Endothelial cell of umbilical vein (primary cell): ENCODE data around the gene MED27. TPM values are rescaled to one million over a fixed set of nuclear protein-coding genes. Genes with fewer than 3 reads are reported as not detected.

ENCODE experiments used
- BruUV-seq: library from RNA; stranded (reverse); fragments of 400-500 nt; replicated peaks from 2 replicates; lab custom pipeline; 2021; lab: Mats Ljungman, UMichigan
- CTCF ChIA-PET: fragments of 300-600, 350-600 bp; sonication (Branson Sonifier 250); formaldehyde crosslinking; loops from one replicate; lab custom pipeline; 2021; ENCODE audit warnings: antibody characterized with exemption, inconsistent platforms; lab: Charles Lee
- POLR2A ChIA-PET: fragments of 300-600, 350-600 bp; sonication (Branson Sonifier 250); formaldehyde crosslinking; loops from one replicate; lab custom pipeline; 2021; ENCODE audit warnings: antibody characterized with exemption, inconsistent platforms; lab: Charles Lee
- DNase-seq: peaks from one replicate; pipeline ENCODE4 v3.0.0-alpha.2; 2011; ENCODE audit warnings: low read depth, low spot score
- FAIRE-seq: peaks from 2 replicates; lab custom pipeline; 2011; peaks lifted over from hg19 to GRCh38; lab: Jason Lieb, UNC
- H2AFZ ChIP-seq: 2 replicates; pipeline ENCODE4 v1.6.0; 2012; ENCODE audit warnings: low read depth, low read length, control low read depth, inconsistent platforms
- H3K27ac ChIP-seq: 2 replicates; pipeline ENCODE4 v1.5.1; 2011; ENCODE audit warnings: low read depth, mild to moderate bottlenecking, control low read depth, low read length, moderate library complexity; ENCODE audit not compliant: insufficient read depth
- H3K27me3 ChIP-seq, 2 experiments: 2 replicates each; pipeline versions ENCODE4 v1.6.0 to v1.6.1; 2011; ENCODE audit warnings: low read length in 2 of 2, mixed read lengths in 1 of 2; ENCODE audit not compliant: control insufficient read depth in 2 of 2, insufficient read depth in 2 of 2
- H3K36me3 ChIP-seq, 2 experiments: 2 replicates in 1 of 2; 3 replicates in 1 of 2; pipeline ENCODE4 v1.5.1; 2011; ENCODE audit warnings: low read length in 2 of 2, mild to moderate bottlenecking in 1 of 2, moderate library complexity in 1 of 2; ENCODE audit not compliant: control insufficient read depth in 2 of 2, insufficient read depth in 2 of 2; ENCODE audit errors: extremely low read depth in 1 of 2
- H3K4me1 ChIP-seq: 3 replicates; pipeline ENCODE4 v1.5.1; 2011; ENCODE audit warnings: mild to moderate bottlenecking, low read length; ENCODE audit not compliant: control insufficient read depth, insufficient read depth; ENCODE audit errors: extremely low read depth
- H3K4me2 ChIP-seq: 2 replicates; pipeline ENCODE4 v1.6.1; 2011; ENCODE audit warnings: low read length, control low read depth, mixed read lengths; ENCODE audit not compliant: insufficient read depth
- H3K4me3 ChIP-seq, 3 experiments: fragments of 200-600 bp in 1 of 3; sonication (generic), shearing (Covaris generic) in 1 of 3; replicated peaks in 1 of 3; 2 replicates each; pipeline ENCODE4 v1.5.1; 2011 to 2016; ENCODE audit warnings: control low read depth in 3 of 3, low read length in 3 of 3, mild to moderate bottlenecking in 2 of 3, inconsistent platforms in 1 of 3, low read depth in 1 of 3, moderate library complexity in 1 of 3; ENCODE audit not compliant: insufficient read depth in 1 of 3
- H3K79me2 ChIP-seq: 2 replicates; pipeline ENCODE4 v1.6.0; 2012; ENCODE audit warnings: low read length, inconsistent platforms; ENCODE audit not compliant: control insufficient read depth, insufficient read depth
- H3K9ac ChIP-seq: replicated peaks from 2 replicates; pipeline ENCODE3; 2011; ENCODE audit warnings: low read length, control low read depth; ENCODE audit not compliant: insufficient read depth; ENCODE audit errors: extremely low read depth
- H3K9me1 ChIP-seq: replicated peaks from 3 replicates; pipeline ENCODE4 v1.6.0; 2011; ENCODE audit warnings: mild to moderate bottlenecking, low read length; ENCODE audit not compliant: control insufficient read depth, insufficient read depth; ENCODE audit errors: extremely low read depth
- H3K9me3 ChIP-seq: replicated peaks from 2 replicates; pipeline ENCODE4 v1.5.1; 2012; ENCODE audit warnings: low read length, inconsistent platforms; ENCODE audit not compliant: control insufficient read depth, insufficient read depth
- H4K20me1 ChIP-seq: replicated peaks from 2 replicates; pipeline ENCODE3; 2011; ENCODE audit warnings: mild to moderate bottlenecking, low read length; ENCODE audit not compliant: control insufficient read depth, insufficient read depth; ENCODE audit errors: extremely low read depth
- FOS ChIP-seq: IDR thresholded peaks from 2 replicates; pipeline ENCODE4 v1.6.1; 2011; ENCODE audit warnings: mild to moderate bottlenecking, low read length, moderate library complexity, borderline replicate concordance; ENCODE audit not compliant: insufficient read depth
- GATA2 ChIP-seq: IDR thresholded peaks from 2 replicates; pipeline ENCODE4 v1.7.0; 2011; ENCODE audit warnings: low read depth, mild to moderate bottlenecking, moderate library complexity, mixed read lengths, low read length; ENCODE audit not compliant: insufficient read length, insufficient read depth
- JUN ChIP-seq: IDR thresholded peaks from 2 replicates; pipeline ENCODE4 v1.6.1; 2011; ENCODE audit warnings: borderline replicate concordance, low read depth; ENCODE audit not compliant: insufficient read length, insufficient read depth
- MYC ChIP-seq: IDR thresholded peaks from one replicate; pipeline ENCODE4 v1.6.1; 2011; ENCODE audit warnings: mild to moderate bottlenecking, low read depth, low read length
- POLR2A ChIP-seq: IDR thresholded peaks from 2 replicates; pipeline ENCODE4 v1.6.1; 2012; ENCODE audit warnings: low read depth, mild to moderate bottlenecking, control low read depth, low read length
- POLR2AphosphoS5 ChIP-seq: IDR thresholded peaks from 2 replicates; pipeline ENCODE4 v1.6.1; 2012; ENCODE audit warnings: low read depth, mild to moderate bottlenecking, control low read depth, low read length, moderate library complexity; ENCODE audit not compliant: insufficient read depth
- dilution Hi-C: fragments of 300-500 bp; cut with MboI; formaldehyde crosslinking; loops from one replicate; pipeline ENCODE4 v1.15.0; 2019; ENCODE audit warnings: low sequenced_read_pairs; ENCODE audit not compliant: extremely low pct_ligation_motif_present
- intact Hi-C: fragments of 100-400 bp; cut with micrococcal nuclease; formaldehyde crosslinking; loops from one replicate; pipeline ENCODE4 v1.10.0; 2022
- polyA plus RNA-seq, 4 experiments: library from polyadenylated mRNA; depleted of rRNA in 3 of 4; stranded (reverse) in 3 of 4; unstranded in 1 of 4; fragments of >200 nt; gene quantifications; 2 replicates each; pipeline versions ENCODE4 v1.2.1 to v1.2.3, GENCODE V29; 2011 to 2012; ENCODE audit warnings: missing spikeins in 1 of 4
- total RNA-seq: library from RNA; stranded (reverse); gene quantifications from 2 replicates; pipeline ENCODE4 v1.2.3, GENCODE V29; 2021
- TF ChIP-seq, protein P1 (sequence below), 2 donors: IDR thresholded peaks; 1 replicate in 1 of 2; 2 replicates in 1 of 2; pipeline ENCODE4 v1.5.1; 2011; ENCODE audit warnings: low read length in 2 of 2, mild to moderate bottlenecking in 2 of 2, moderate library complexity in 2 of 2, control low read depth in 1 of 2, inconsistent platforms in 1 of 2, low read depth in 1 of 2; ENCODE audit not compliant: insufficient read depth in 1 of 2; ENCODE audit errors: extremely low read depth in 1 of 2

MED27 gene
- total and polyA plus RNA-seq, 2 donors (not counting 3 experiments of a cell fraction or from before 2014, with no cell fraction given), result 27.9 to 47.8 TPM

DNA sequence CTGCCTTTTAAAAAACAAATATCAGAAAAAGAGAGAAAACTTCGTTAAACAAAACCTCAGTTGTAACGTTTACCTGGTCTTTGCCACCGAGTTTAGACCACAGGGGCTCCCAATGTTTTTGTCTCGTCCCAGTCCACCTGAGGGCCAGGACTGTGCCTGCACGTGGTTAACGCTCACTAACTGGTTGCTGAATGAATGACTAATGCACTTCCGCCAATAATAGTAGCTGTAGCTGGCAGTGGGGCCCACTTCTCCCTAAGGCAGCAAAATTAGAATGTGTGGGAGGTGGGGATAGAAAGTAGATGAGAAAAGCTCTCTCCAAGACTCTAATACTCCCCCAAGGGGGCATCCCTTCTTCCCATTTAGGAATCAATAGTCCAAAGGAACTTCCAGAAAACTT is 29.1 kb upstream of the MED27 start:
- Histone ChIP-seq H3K4me2 (no peak overlapping the region), H3K27me3 (no peaks in the 10 kb centered on the region), H3K27ac (no peak overlapping the region), H3K9me1 (no peaks in the 10 kb centered on the region), H3K79me2 (no peaks in the 10 kb centered on the region), H3K9ac (no peak overlapping the region), H3K4me1 (no peaks in the 10 kb centered on the region), H3K4me3 (no peak overlapping the region), H3K9me3 (no peaks in the 10 kb centered on the region), H2AFZ (no peak overlapping the region), H3K36me3 (no peaks in the 10 kb centered on the region), H4K20me1 (peaks cover 2% of the 10 kb centered on the region)
- dilution Hi-C loops (loop anchor here (25.0 kb wide), 1 partner anchor 296 kb away; no protein-coding TSS in a partner anchor), intact Hi-C loops (no loop called here)
- POLR2A ChIA-PET, result no interaction called here
- CTCF ChIA-PET, result interaction anchor here (1.1 kb wide), 1 partner anchor 9 kb away, joined by 3 read pairs; no protein-coding TSS in a partner anchor
- DNase-seq (no peak), FAIRE-seq (no peak)
- TF ChIP-seq, protein P1, sequence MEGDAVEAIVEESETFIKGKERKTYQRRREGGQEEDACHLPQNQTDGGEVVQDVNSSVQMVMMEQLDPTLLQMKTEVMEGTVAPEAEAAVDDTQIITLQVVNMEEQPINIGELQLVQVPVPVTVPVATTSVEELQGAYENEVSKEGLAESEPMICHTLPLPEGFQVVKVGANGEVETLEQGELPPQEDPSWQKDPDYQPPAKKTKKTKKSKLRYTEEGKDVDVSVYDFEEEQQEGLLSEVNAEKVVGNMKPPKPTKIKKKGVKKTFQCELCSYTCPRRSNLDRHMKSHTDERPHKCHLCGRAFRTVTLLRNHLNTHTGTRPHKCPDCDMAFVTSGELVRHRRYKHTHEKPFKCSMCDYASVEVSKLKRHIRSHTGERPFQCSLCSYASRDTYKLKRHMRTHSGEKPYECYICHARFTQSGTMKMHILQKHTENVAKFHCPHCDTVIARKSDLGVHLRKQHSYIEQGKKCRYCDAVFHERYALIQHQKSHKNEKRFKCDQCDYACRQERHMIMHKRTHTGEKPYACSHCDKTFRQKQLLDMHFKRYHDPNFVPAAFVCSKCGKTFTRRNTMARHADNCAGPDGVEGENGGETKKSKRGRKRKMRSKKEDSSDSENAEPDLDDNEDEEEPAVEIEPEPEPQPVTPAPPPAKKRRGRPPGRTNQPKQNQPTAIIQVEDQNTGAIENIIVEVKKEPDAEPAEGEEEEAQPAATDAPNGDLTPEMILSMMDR (IDR thresholded peaks at IDR 0.05; ENCODE audit: extremely low read depth in 1 of 2, insufficient read depth in 1 of 2, low read depth in 1 of 2, low read length in 2 of 2), result no peak
- TF ChIP-seq POLR2AphosphoS5, result no peak
- no peak for TF ChIP-seq POLR2A
- no peak for TF ChIP-seq MYC
- TF ChIP-seq GATA2, result no peak
- no peak for TF ChIP-seq JUN
- no peak for TF ChIP-seq FOS
- no TSS peak for BruUV-seq
